ENCODE data around the gene TRIOBP.

The TRIOBP gene

DNA sequence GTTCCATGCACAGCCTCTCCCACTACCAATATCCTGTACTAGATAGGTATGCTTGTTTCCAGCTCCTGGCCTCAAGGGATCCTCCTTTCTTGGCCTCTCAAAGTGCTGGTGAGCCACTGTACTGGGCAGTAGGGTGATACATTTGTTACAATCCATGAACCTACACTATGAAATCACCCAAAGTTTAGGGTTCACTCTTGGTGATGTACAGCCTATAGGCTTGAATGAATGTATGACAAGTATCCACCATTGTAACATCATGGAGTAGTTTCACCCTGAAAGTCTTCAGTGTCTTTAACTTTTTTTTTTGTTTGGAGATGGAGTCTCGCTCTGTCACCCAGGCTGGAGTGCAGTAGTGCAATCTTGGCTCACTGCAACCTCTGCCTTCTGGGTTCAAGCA, 31.8 kb downstream of the TRIOBP start:
- DNase-seq (ENCODE audit: low spot score), result no peak

GRCh38 chr22:37731804-37732471, 35.1 kb downstream of the TRIOBP start:
- no peak for DNase-seq (ENCODE audit: low spot score)

- DNase-seq (ENCODE audit: low spot score), result no peak
Observed at GRCh38 chr22:37732699-37733607, 36.1 kb downstream of the TRIOBP start.

DNA sequence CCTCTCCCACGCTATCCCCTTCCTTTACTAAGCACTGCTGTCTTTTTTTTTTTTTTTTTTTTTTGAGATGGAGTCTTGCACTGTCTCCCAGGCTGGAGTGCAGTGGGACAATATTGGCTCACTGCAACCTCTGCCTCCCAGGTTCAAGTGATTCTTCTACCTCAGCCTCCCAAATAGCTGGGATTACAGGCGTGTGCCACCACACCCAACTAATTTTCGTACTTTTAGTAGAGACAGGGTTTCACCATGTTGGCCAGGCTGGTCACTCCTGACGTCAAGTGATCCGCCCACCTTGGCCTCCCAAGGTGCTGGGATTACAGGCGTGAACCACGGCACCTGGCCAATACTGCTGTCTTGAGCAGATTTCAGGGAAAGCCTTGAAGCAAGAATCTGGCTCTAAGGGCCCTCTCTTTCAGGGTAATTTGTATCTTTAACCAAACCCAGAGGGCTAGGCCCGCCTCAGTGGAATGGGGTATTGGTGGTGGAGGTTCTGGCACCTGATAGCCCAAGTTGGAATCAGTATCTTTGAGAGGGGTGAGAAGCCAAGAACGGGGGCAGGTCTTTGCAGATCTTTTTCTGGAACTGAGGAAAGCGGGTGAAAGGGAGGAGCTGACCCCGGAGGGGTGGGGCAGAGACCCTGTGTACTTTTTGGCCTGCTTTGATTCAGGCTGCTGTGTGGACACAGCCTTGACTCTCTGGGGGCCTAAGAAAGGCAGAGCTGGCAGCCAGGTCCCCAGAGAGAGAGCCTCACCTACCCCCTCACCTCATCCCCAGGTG, 37.0 kb downstream of the TRIOBP start:
- no peak for DNase-seq (ENCODE audit: low spot score)

DNA sequence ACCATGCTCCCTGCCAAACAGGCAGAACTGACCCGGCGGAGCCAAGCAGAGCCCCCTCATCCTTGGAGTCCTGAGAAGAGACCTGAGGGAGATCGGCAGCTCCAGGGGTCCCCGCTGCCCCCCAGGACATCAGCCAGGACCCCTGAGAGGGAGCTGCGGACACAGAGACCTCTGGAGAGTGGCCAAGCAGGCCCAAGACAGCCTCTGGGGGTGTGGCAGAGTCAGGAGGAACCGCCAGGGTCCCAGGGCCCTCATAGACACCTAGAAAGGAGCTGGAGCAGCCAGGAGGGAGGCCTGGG, 37.5 kb downstream of the TRIOBP start:
- no peak for DNase-seq (ENCODE audit: low spot score)

DNA sequence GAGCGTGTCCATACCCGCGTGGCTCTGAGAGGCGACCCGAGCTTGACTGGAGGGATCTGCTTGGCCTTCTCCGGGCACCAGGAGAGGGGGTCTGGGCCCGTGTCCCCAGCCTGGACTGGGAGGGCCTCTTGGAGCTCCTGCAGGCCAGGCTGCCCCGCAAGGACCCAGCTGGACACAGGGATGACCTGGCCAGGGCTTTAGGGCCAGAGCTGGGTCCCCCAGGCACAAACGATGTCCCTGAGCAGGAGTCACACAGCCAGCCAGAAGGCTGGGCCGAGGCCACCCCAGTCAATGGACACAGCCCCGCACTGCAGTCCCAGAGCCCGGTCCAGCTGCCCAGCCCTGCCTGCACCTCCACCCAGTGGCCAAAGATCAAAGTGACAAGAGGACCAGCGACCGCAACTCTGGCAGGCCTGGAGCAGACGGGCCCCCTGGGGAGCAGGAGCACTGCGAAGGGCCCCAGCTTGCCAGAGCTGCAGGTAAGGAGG, 38.2 kb downstream of the TRIOBP start:
- DNase-seq (ENCODE audit: low spot score), result peak; percentile 81

- no peak for DNase-seq (ENCODE audit: low spot score)
Observed at GRCh38 chr22:37739035-37739434, 42.2 kb downstream of the TRIOBP start.

- no peak for DNase-seq (ENCODE audit: low spot score)
Observed at GRCh38 chr22:37739611-37740049, 42.8 kb downstream of the TRIOBP start.

DNA sequence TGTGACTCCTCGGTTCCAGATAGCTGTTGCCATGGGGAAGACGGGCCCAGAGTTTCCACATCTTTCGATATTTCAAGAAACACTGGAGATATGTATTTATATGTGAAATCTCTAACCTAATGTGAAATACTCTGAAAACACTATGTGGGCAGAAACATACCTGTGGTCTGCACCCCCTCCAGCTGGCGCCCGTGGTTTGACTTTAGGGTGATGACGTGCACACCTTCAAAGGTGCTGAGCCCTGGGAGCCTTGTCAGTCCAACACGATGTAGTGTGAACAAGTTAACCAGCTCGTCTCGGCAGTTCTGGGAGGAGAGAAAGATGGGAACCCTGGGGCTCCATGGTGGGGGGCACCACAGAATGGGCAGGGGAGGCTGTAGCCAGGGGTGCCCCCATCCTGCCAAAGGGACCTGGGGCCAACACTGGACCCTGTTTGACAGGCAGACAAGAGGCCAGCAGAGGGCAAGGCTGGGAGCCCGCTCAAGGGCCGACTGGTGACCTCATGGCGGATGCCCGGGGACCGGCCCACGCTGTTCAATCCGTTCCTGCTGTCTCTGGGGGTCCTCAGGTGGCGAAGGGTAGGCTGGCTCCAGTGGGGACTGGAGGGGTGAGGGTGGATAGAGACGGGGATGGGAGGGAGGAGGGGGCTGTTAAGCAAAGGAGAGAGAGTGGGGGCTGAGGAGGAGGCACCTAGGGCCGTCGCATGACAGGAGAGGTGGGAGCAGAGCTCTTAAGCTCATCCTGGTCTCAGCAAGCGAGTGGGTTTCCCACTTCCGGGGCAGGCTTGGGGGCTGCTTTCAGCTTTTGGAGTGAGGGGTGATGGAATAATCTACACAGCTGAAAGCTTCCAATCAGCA, 43.8 kb downstream of the TRIOBP start:
- DNase-seq (ENCODE audit: low spot score), result no peak

DNA sequence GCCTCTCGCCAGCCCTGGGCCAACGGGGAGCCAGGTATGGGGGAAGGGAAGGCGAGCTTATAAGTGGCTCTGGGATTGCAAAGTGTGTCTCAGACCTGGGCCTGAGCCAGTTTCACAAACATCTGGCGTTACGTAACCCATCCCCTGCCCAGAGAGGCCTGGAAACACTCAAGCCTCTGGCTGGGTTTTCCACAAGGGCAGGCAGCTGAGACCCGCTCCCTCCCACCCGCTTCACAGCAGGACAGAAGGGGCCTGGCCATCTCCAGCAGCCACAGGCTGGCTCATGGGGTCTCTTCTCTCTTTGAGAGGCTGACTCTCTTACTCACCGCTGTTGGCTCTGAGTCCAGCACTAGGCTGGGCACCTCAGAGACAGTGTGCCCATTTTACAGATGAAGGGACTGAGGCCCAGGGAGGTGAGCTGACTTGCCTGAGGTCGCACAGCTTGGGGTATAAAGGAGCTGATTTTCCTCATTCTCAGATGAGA, 44.5 kb downstream of the TRIOBP start:
- peak; percentile 52 for DNase-seq (ENCODE audit: low spot score)

DNA sequence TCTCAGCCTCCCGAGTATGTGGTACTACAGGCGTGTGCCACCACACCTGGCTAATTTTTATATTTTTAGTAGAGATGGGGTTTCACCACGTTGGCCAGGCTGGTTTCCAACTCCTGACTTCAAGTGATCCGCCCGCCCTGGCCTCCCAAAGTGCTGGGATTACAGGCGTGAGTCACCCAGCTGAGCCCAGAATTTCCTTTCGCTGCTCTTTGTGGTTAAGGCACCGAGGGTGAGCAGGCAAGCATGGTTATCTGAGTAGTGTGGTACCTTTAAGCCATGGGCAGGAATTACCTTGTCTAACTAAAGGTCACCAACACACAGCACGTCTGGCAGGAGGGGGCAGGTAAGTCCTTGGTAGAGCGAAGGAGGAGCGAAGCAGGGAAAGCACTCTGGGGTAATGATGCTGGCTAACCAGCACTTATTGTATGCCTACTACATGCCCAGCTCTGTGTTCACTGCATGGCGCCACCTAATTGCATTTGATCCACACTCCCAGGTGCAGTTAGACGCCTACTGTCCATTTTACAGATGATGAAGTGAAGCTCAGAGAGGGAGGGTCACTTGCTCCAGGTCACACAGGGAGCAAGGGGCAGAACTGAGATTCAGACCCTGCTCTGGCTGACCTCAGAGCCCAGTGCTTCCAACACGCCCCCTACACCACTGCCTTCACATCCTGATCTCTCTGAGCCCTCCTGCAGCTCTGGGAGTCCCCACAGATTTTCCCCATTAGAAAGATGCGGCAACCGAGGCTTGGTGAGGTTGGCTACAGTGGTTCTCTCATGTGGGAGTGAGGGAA, 45.7 kb downstream of the TRIOBP start:
- no peak for DNase-seq (ENCODE audit: low spot score)

- DNase-seq (ENCODE audit: low spot score), result no peak
Observed at GRCh38 chr22:37744589-37744988, 47.7 kb downstream of the TRIOBP start.

DNA sequence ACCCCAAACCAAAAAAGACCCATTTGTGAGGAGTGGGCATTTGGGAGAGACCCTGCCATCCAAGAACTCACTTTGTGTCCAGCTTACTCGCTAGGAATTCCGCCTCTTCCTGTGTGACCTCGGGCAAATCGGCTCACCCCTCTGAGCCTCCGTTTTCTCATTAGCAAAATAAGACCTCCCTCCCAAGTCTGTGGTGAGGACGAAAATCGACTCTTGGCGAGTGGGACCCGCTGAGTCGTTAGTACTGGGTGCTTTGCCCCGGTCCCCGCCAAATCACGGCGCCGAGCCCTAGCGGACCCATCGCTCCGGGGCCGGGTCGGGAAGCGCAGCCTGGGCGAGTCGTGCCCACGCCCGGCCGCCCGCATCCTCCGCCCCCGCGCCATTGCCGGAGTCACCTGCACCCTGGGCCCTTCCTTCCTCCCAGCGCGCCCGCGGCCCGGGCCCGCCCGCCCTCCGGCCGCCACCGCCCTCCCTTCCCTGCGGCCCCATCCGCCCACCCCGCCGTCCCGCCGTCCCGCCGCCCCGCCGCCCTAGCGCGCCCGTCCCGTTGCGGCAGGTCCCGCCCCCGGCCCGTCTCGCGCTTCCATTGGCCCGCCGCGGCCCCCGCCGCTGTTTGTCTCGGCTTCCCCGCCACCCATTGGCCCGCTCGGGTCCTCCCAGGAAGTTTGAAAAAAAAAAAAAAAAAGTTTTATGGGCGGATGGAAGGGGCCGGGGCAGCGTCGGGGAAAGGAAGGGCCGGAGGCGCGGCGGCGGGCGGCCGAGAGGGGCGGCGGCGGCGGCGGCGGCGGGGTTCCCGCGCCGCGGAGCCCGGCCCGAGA, 48.9 kb downstream of the TRIOBP start:
- peak; percentile 94 for DNase-seq (ENCODE audit: low spot score)

- no peak for DNase-seq (ENCODE audit: low spot score)
Observed at GRCh38 chr22:37746366-37747079, 49.7 kb downstream of the TRIOBP start.

GRCh38 chr22:37747080-37747714, 50.3 kb downstream of the TRIOBP start:
- DNase-seq (ENCODE audit: low spot score), result no peak

GRCh38 chr22:37747715-37748100, 50.9 kb downstream of the TRIOBP start:
- no peak for DNase-seq (ENCODE audit: low spot score)

DNA sequence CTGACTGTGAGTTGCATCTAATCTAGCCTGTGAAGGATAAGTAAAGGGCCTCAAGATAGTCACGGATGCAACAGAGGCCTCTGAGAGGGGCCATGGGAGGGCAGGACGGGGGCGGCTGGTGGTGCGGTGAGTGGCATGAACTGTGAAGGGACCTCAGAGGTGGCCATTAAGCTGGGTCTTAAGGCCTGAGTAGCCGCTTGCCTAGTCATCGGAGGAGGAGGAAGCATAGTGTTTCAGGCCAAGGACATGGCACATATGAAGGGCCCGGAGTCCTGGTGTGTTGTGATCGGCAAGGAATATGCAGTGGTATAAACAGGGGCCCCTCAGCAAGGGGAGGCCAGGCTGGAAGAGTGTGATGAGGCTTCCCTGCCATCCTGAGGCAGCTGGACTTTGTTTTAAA, 51.8 kb downstream of the TRIOBP start:
- no peak for DNase-seq (ENCODE audit: low spot score)

DNA sequence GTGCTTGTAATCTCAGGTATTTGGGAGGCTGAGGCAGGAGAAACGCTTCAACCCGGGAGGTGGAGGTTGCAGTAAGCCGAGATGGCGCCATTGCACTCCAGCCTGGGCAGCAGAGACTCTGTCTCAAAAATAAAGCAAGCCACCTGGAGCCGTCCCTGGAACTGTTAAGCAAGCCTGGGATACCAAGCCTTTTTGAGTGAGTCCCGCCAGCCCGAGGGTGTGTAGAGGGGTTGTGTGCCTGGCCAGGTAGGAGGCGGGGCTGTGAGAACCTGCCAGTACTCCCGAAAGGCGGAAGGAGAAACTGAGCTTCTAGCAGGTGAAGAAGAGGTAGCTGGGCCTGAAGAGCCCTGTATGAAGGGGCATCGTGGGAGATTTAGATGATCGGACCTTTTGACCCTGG, 52.4 kb downstream of the TRIOBP start:
- DNase-seq (ENCODE audit: low spot score), result no peak
